ENCODE data around the gene TMSB15C. TPM values are rescaled to one million over a fixed set of nuclear protein-coding genes. Genes with fewer than 3 reads are reported as not detected.
A peak's percentile ranks its signal among the peaks of the same experiment; 100 is the strongest.
"Not testable (repeated sequence)": the region's sequence is repeated elsewhere in the genome, so short reads cannot be mapped to it uniquely, and the experiment has no call there.

Gene TMSB15C
- total RNA-seq, 4 donors from 2014 or later = 1.5 to 4.4 (median 2.4) TPM

DNA sequence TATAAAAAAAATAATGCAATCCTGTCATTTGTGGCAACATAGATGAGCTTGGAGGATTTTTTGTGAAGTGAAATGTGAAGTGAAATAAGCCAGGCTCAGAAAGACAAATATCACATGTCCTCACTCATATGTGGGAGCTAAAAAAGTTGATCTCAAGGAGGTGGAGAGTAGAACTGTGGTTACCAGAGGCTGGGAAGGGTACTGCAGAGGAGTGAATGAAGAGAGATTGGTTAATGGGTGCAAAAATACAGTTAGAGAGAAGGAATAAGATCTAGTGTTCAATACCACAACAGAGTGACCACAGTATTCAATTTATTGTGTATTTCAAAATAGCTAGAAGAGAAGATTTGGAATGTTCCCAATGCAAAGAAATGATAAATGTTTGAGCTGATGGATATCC, 22.9 kb upstream of the TMSB15C start:
- TF ChIP-seq EP300 (IDR thresholded peaks at IDR 0.05) (no peak), POLR2AphosphoS5 (IDR thresholded peaks at IDR 0.05) (no peak), POLR2A (IDR thresholded peaks at IDR 0.05) (no peak)
- TF ChIP-seq, protein P1, sequence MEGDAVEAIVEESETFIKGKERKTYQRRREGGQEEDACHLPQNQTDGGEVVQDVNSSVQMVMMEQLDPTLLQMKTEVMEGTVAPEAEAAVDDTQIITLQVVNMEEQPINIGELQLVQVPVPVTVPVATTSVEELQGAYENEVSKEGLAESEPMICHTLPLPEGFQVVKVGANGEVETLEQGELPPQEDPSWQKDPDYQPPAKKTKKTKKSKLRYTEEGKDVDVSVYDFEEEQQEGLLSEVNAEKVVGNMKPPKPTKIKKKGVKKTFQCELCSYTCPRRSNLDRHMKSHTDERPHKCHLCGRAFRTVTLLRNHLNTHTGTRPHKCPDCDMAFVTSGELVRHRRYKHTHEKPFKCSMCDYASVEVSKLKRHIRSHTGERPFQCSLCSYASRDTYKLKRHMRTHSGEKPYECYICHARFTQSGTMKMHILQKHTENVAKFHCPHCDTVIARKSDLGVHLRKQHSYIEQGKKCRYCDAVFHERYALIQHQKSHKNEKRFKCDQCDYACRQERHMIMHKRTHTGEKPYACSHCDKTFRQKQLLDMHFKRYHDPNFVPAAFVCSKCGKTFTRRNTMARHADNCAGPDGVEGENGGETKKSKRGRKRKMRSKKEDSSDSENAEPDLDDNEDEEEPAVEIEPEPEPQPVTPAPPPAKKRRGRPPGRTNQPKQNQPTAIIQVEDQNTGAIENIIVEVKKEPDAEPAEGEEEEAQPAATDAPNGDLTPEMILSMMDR (IDR thresholded peaks at IDR 0.05) = no peak
- no peaks in the 10 kb centered on the region for H3K4me1 ChIP-seq
- no peaks in the 10 kb centered on the region for H3K9me3 ChIP-seq
- ATAC-seq = no peak
- no peaks in the 10 kb centered on the region for H3K27me3 ChIP-seq
- H3K4me3 ChIP-seq = no peak overlapping the region
- H3K27ac ChIP-seq = no peak overlapping the region
- H3K36me3 ChIP-seq = no peaks in the 10 kb centered on the region

DNA sequence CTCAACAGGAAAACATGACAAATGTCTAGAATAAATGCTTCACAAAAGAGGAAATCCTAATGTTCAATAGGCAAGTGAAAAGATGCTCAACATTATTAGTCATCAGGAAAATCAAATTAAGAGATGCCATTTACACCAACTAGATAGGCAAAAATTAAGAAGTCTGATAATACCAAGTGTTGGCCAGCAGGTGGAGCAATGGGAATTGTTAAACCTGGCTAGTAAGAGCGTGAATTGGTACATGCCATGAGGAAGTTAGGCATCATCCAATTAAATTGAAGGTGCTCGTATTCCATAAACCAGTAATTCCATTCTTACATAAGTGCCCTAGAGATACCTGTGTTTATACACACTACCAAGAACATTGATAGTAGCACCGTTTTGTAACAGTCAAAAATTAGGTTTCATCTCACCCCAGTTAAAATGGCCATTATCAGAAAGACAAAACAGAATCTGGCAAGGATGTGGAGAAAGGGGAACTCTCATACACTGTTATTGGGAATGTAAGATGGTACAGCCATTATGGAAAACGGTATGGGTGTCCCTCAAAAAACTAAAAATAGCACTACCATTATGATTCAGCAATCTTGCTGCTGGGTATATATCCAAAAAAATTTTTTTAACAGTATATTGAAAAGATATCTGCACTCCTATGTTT, 22.2 kb upstream of the TMSB15C start:
- 0% methylated on average over 4 of the region's 4 CpGs for WGBS, 2 donors (ENCODE audit: low coverage in 1 of 2)
- H3K4me1 ChIP-seq = no peaks in the 10 kb centered on the region
- H3K4me3 ChIP-seq = no peak overlapping the region
- no peak for TF ChIP-seq POLR2A (IDR thresholded peaks at IDR 0.05)
- no peak for TF ChIP-seq EP300 (IDR thresholded peaks at IDR 0.05)
- no peak for TF ChIP-seq POLR2AphosphoS5 (IDR thresholded peaks at IDR 0.05)
- TF ChIP-seq, protein P1 (IDR thresholded peaks at IDR 0.05) = peak; percentile 21 to 72 (median 64)
- no peaks in the 10 kb centered on the region for H3K9me3 ChIP-seq
- no peak overlapping the region for H3K27ac ChIP-seq
- H3K27me3 ChIP-seq = no peaks in the 10 kb centered on the region
- no peaks in the 10 kb centered on the region for H3K36me3 ChIP-seq
- no peak for ATAC-seq

DNA sequence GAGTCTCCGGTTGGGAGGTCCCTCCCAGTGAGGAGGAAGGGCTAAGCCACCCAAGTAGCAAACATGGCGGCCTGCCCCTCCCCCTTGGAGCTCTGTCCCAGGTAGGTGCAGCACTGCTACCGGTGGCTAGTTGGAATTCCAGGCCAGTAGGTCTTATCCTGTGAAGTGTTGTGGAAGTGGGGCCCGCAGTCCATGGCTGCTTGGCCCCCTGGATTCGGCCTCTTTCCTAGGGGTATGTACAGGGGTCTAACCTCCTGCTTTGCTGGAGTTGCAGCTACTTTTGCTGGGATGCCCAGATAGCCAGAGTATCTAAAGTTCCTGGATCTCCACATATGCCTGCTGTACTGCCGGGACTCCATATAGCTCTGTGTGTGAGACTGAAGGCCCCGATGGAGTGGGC, 9.9 kb upstream of the TMSB15C start:
- no peak for TF ChIP-seq POLR2A (IDR thresholded peaks at IDR 0.05)
- TF ChIP-seq, protein P1 (IDR thresholded peaks at IDR 0.05) = no peak
- no peak for TF ChIP-seq POLR2AphosphoS5 (IDR thresholded peaks at IDR 0.05)
- TF ChIP-seq EP300 (IDR thresholded peaks at IDR 0.05) = no peak
- no peak overlapping the region for H3K27ac ChIP-seq
- H3K4me3 ChIP-seq = no peak overlapping the region
- H3K36me3 ChIP-seq = no peaks in the 10 kb centered on the region
- H3K9me3 ChIP-seq = no peaks in the 10 kb centered on the region
- no peaks in the 10 kb centered on the region for H3K27me3 ChIP-seq
- no CpG with 5 or more reads among the region's 7 CpGs for WGBS, 2 donors (ENCODE audit: low coverage in 1 of 2)
- no peaks in the 10 kb centered on the region for H3K4me1 ChIP-seq
- ATAC-seq = no peak

DNA sequence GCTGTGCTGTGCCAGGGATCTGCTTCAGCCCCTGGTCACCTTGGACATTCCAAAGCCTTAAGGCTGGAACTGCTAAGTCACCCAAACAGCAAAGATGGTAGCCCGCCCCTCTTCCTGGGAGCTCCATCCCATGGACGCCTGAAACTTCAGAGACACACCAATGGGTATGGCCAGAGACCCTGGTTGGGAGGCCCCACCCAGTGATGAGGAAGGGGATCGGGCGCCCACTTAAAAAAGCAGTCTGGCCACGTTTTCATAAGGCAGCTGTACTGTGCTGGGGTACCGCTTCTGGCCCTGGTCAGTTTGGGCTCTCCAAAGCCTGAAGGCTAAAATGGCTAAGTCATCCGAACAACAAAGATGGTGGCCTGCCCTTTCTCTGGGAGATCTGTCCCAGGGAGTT, 9.4 kb upstream of the TMSB15C start:
- H3K9me3 ChIP-seq = no peaks in the 10 kb centered on the region
- no peaks in the 10 kb centered on the region for H3K4me1 ChIP-seq
- no CpG with 5 or more reads among the region's 7 CpGs for WGBS, 2 donors (ENCODE audit: low coverage in 1 of 2)
- no peak overlapping the region for H3K4me3 ChIP-seq
- no peaks in the 10 kb centered on the region for H3K27me3 ChIP-seq
- H3K36me3 ChIP-seq = no peaks in the 10 kb centered on the region
- no peak for ATAC-seq
- TF ChIP-seq POLR2AphosphoS5 (IDR thresholded peaks at IDR 0.05) = no peak
- H3K27ac ChIP-seq = no peak overlapping the region

DNA sequence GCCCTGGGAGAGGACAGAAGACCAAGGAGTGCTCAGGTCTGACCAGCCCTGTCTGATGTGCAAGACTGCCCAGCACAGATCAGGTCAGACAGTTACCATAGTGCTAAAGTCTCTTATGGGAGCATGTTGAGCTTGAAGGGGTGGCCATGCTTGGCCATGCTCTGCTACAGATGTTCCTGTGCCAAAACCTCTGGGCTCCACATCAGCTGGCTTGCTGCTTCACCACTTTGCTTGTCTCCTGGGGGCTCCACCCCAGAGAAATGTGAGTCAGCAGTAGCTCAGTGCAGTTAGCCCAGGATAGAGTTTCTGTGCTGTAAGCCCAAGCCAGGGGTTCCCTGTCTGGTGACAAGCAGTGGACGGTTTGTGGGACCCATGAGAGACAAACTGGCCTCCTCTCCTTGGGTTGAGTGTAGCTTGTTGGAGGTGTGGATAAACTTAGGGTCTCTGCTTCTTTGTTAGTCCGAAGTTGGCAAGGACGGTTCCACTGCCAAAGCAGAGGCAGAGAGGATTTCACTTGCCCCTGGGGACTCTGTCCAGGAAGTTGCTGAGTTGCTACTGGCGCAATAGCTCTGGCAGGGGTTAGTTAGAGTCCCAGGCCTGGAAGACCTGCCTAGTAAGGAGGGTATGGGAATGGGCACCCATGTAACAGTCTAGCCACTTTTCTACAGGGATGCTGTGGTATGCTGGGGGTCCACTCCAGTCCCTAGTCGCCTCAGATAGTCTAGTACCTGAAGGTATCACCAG, 8.7 kb upstream of the TMSB15C start:
- Histone ChIP-seq H3K27me3 (no peaks in the 10 kb centered on the region), H3K36me3 (no peaks in the 10 kb centered on the region), H3K27ac (no peak overlapping the region), H3K4me1 (no peaks in the 10 kb centered on the region), H3K4me3 (no peak overlapping the region), H3K9me3 (no peaks in the 10 kb centered on the region)
- TF ChIP-seq EP300 (IDR thresholded peaks at IDR 0.05) = no peak
- no CpG with 5 or more reads among the region's 5 CpGs for WGBS, 2 donors (ENCODE audit: low coverage in 1 of 2)
- no peak for ATAC-seq

DNA sequence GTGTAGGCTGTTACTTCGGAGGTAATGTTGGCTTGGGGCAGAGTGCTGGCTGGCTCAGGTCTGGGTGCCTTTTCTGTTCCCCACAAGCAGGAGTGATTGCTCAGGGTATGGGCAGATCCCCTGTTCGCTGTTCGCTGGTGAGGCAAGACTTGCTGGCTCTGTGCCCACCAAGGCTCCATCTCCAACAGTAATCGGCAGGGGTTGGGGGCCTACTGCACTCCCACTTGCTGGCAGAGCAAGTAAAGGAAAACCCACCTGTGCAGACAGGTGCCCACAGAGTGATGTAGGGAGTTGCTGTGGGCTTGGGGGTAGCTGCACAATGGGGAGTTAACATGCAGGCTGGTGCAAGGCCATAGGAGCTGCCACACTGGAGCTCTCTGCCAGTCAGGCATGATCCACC, 8.0 kb upstream of the TMSB15C start:
- no peak for TF ChIP-seq POLR2AphosphoS5 (IDR thresholded peaks at IDR 0.05)
- TF ChIP-seq, protein P1 (IDR thresholded peaks at IDR 0.05) = no peak
- H3K4me3 ChIP-seq = no peak overlapping the region
- H3K36me3 ChIP-seq = no peaks in the 10 kb centered on the region
- WGBS, 2 donors (ENCODE audit: low coverage in 1 of 2) = no CpG with 5 or more reads among the region's 4 CpGs
- no peak overlapping the region for H3K27ac ChIP-seq
- ATAC-seq = no peak
- no peaks in the 10 kb centered on the region for H3K27me3 ChIP-seq
- H3K9me3 ChIP-seq = no peaks in the 10 kb centered on the region
- H3K4me1 ChIP-seq = no peaks in the 10 kb centered on the region

DNA sequence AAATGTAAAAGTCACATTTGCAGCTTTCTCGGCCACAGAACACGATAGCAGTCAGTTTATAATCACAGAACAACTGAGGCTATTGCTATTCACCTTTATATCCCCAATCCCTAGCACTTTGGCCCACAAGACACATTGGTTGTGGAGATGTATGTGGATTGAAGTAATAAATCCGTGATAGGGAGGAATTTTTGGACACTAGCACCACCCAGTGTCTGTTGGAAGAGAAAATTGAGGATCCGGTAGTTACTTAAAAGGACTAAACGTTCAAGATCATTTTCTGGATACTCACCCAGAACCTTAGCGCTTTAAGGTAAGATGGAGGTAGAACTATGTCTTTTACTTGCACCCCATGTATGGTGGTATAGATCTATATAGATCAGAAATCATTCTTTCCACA, 1.8 kb upstream of the TMSB15C start:
- not testable (repeated sequence) for H3K9me3 ChIP-seq, H3K36me3 ChIP-seq, ATAC-seq, H3K4me3 ChIP-seq, H3K27me3 ChIP-seq, H3K27ac ChIP-seq, H3K4me1 ChIP-seq
- no CpG with 5 or more reads among the region's 6 CpGs for WGBS, 2 donors (ENCODE audit: low coverage in 1 of 2)

DNA sequence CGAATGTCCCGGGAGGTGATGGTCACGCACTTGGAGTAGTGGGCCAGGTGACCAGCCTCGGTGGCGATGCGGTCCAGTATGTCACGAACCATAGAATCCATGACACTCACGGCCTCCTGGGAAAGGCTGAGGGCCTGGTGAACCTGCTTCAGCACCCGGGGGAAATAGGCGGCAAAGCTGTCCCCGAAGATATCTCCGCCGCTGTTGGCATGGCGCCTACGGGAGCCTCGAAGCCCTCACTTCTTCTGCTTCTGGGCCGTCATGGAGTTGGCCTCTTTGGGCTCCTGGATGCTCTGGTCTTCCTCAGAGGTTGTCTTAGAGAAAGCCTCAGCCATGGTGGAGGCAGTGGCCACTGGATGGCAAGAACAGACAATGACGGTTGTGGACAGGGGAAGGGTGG, 13.4 kb downstream of the TMSB15C start:
- not testable (repeated sequence) for H3K4me1 ChIP-seq, H3K36me3 ChIP-seq, H3K4me3 ChIP-seq, H3K27me3 ChIP-seq, H3K9me3 ChIP-seq, H3K27ac ChIP-seq, ATAC-seq
- whole genome bisulfite sequencing, 2 donors (ENCODE audit: low coverage in 1 of 2) = no CpG with 5 or more reads among the region's 18 CpGs

DNA sequence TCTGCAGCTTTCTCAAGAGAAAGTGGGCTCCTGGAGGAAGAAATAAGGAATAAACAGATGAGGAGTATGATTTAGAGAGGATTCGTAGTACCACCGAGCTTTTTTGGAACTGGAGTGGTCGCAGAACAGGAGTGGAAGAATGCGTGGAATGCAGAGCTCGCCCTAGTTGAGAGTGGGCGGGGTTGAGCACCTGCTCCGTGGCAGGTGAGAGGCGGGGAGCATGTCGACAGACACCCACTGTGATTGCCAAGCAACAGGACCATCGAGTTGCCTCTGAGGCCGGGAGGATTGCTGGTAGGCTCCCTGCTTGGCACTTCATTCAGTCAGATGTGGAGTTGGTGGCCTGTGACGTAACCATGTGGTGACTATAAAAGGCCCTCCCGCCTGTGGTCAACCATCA, 21.1 kb downstream of the TMSB15C start:
- H3K4me1 ChIP-seq, H3K27me3 ChIP-seq, H3K4me3 ChIP-seq, H3K36me3 ChIP-seq, ATAC-seq, H3K27ac ChIP-seq, H3K9me3 ChIP-seq: not testable (repeated sequence)
- WGBS, 2 donors (ENCODE audit: low coverage in 1 of 2) = no CpG with 5 or more reads among the region's 13 CpGs

Measured in gastroesophageal sphincter (tissue), 4 donors.